ENCODE results near the gene BPIFB3. TPM values are rescaled to one million over a fixed set of nuclear protein-coding genes. Genes with fewer than 3 reads are reported as not detected.

BPIFB3 gene
- total and polyA plus RNA-seq, 2 of the 13 experiments (the other 11 are each of a cell fraction or from before 2014, with no cell fraction given): 0.09 TPM; not detected in 1

GRCh38 chr20:33022694-33023438, 30.8 kb upstream of the BPIFB3 start (continued):
- TF ChIP-seq HNRNPUL1 (IDR thresholded peaks at IDR 0.05; ENCODE audit: low read depth, low read length) (no peak), ZMYM4 (CRISPR knock-in tag; IDR thresholded peaks at IDR 0.05) (no peak), ZFP41 (CRISPR knock-in tag; IDR thresholded peaks at IDR 0.05; ENCODE audit: borderline replicate concordance) (no peak), SALL1 (CRISPR knock-in tag; IDR thresholded peaks at IDR 0.05) (no peak), ZNF326 (CRISPR knock-in tag; IDR thresholded peaks at IDR 0.05; ENCODE audit: borderline replicate concordance) (no peak), ZNF660 (CRISPR knock-in tag; IDR thresholded peaks at IDR 0.05; ENCODE audit: borderline replicate concordance, low read depth) (no peak), ZKSCAN1 (IDR thresholded peaks at IDR 0.05; ENCODE audit: low read length) (no peak), SRY (CRISPR knock-in tag; IDR thresholded peaks at IDR 0.05) (no peak), CREM (IDR thresholded peaks at IDR 0.05) (no peak), CREM (CRISPR knock-in tag; IDR thresholded peaks at IDR 0.05) (no peak), AGO2 (optimal IDR thresholded peaks at IDR 0.05; ENCODE audit: low read depth, low read length) (peak; percentile 85), SIN3B (IDR thresholded peaks at IDR 0.05; ENCODE audit: low read length) (no peak), EEA1 (CRISPR knock-in tag; IDR thresholded peaks at IDR 0.05; ENCODE audit: borderline replicate concordance) (no peak), ZNF780A (CRISPR knock-in tag; IDR thresholded peaks at IDR 0.05) (no peak), KLF13 (CRISPR knock-in tag; IDR thresholded peaks at IDR 0.05) (no peak), GATA4 (IDR thresholded peaks at IDR 0.05; ENCODE audit: borderline replicate concordance, low read depth) (0 out of 2 replicates have a peak, but pooled peaks have one; percentile 11), ZNF83 (CRISPR knock-in tag; IDR thresholded peaks at IDR 0.05; ENCODE audit: borderline replicate concordance) (no peak), ZNF567 (CRISPR knock-in tag; IDR thresholded peaks at IDR 0.05; ENCODE audit: borderline replicate concordance) (no peak), ZNF276 (CRISPR knock-in tag; IDR thresholded peaks at IDR 0.05; ENCODE audit: low read depth) (no peak), GTF3A (CRISPR knock-in tag; conservative IDR thresholded peaks at IDR 0.05) (no peak), NFKBIZ (CRISPR knock-in tag; IDR thresholded peaks at IDR 0.05) (no peak), ZBTB38 (CRISPR knock-in tag; IDR thresholded peaks at IDR 0.05) (no peak), DNMT1 (CRISPR knock-in tag; IDR thresholded peaks at IDR 0.05) (no peak), KDM2A (CRISPR knock-in tag; IDR thresholded peaks at IDR 0.05; ENCODE audit: borderline replicate concordance, low read depth) (0 out of 2 replicates have a peak, but pooled peaks have one; percentile 18), MEF2D (CRISPR knock-in tag; IDR thresholded peaks at IDR 0.05) (no peak), SP2 (CRISPR knock-in tag; IDR thresholded peaks at IDR 0.05) (no peak), NR2C2 (CRISPR knock-in tag; IDR thresholded peaks at IDR 0.05; ENCODE audit: borderline replicate concordance) (no peak), ZNF616 (CRISPR knock-in tag; IDR thresholded peaks at IDR 0.05; ENCODE audit: low read depth) (no peak), MXI1 (IDR thresholded peaks at IDR 0.05; ENCODE audit: borderline replicate concordance, low read depth, low read length) (no peak), ZNF572 (CRISPR knock-in tag; IDR thresholded peaks at IDR 0.05) (0 out of 2 replicates have a peak, but pooled peaks have one; percentile 66)
- TF ChIP-seq, protein P1, sequence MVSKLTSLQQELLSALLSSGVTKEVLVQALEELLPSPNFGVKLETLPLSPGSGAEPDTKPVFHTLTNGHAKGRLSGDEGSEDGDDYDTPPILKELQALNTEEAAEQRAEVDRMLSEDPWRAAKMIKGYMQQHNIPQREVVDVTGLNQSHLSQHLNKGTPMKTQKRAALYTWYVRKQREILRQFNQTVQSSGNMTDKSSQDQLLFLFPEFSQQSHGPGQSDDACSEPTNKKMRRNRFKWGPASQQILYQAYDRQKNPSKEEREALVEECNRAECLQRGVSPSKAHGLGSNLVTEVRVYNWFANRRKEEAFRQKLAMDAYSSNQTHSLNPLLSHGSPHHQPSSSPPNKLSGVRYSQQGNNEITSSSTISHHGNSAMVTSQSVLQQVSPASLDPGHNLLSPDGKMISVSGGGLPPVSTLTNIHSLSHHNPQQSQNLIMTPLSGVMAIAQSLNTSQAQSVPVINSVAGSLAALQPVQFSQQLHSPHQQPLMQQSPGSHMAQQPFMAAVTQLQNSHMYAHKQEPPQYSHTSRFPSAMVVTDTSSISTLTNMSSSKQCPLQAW (CRISPR knock-in tag; IDR thresholded peaks at IDR 0.05): no peak
